GM18858 (cell line): ENCODE data around the gene BEAN1.
"Not testable (repeated sequence)": the region's sequence is repeated elsewhere in the genome, so short reads cannot be mapped to it uniquely, and the experiment has no call there.

Experiments used
- ATAC-seq: cut with Tn5 transposase; IDR thresholded peaks from one replicate; pipeline ENCODE4 v1.9.1; 2021; ENCODE audit not compliant: unreplicated experiment

BEAN1 gene

GRCh38 chr16:66440271-66440802 is 13.2 kb downstream of the BEAN1 start:
- no peak for ATAC-seq

GRCh38 chr16:66440970-66441369 is 13.9 kb downstream of the BEAN1 start:
- no peak for ATAC-seq

- no peak for ATAC-seq
Observed at GRCh38 chr16:66441586-66442375, 14.7 kb downstream of the BEAN1 start.

- no peak for ATAC-seq
Observed at GRCh38 chr16:66442502-66443268, 15.6 kb downstream of the BEAN1 start.

GRCh38 chr16:66443269-66443652 is 16.2 kb downstream of the BEAN1 start:
- no peak for ATAC-seq

GRCh38 chr16:66444049-66444481 is 17.0 kb downstream of the BEAN1 start:
- ATAC-seq = no peak

GRCh38 chr16:66446737-66447136 is 19.6 kb downstream of the BEAN1 start:
- no peak for ATAC-seq

- ATAC-seq = no peak
Observed at GRCh38 chr16:66447491-66447890, 20.4 kb downstream of the BEAN1 start.

- no peak for ATAC-seq
Observed at GRCh38 chr16:66451548-66451947, 24.5 kb downstream of the BEAN1 start.

- ATAC-seq = not testable (repeated sequence)
Observed at GRCh38 chr16:66453230-66453629, 26.1 kb downstream of the BEAN1 start.

- no peak for ATAC-seq
Observed at GRCh38 chr16:66454751-66455150, 27.7 kb downstream of the BEAN1 start.

GRCh38 chr16:66455970-66456369 is 28.9 kb downstream of the BEAN1 start:
- no peak for ATAC-seq

GRCh38 chr16:66457888-66458287 is 30.8 kb downstream of the BEAN1 start:
- no peak for ATAC-seq

- no peak for ATAC-seq
Observed at GRCh38 chr16:66458292-66458691, 31.2 kb downstream of the BEAN1 start.

GRCh38 chr16:66458853-66459252 is 31.8 kb downstream of the BEAN1 start:
- no peak for ATAC-seq

GRCh38 chr16:66459878-66460277 is 32.8 kb downstream of the BEAN1 start:
- no peak for ATAC-seq

- no peak for ATAC-seq
Observed at GRCh38 chr16:66460703-66461102, 33.6 kb downstream of the BEAN1 start.

GRCh38 chr16:66462912-66463311 is 35.8 kb downstream of the BEAN1 start:
- ATAC-seq = no peak

- ATAC-seq = not testable (repeated sequence)
Observed at GRCh38 chr16:66465946-66466345, 38.9 kb downstream of the BEAN1 start.

GRCh38 chr16:66466636-66467035 is 39.5 kb downstream of the BEAN1 start:
- ATAC-seq = not testable (repeated sequence)

GRCh38 chr16:66467611-66468010 is 40.5 kb downstream of the BEAN1 start:
- no peak for ATAC-seq
